GM12891 (cell line): ENCODE data around the gene GAPDH.

ENCODE experiments used
- PAX5 ChIP-seq: IDR thresholded peaks from 2 replicates; pipeline ENCODE4 v1.6.1; 2011; ENCODE audit warnings: low read length, moderate library complexity, mild to moderate bottlenecking; ENCODE audit not compliant: insufficient read depth, severe bottlenecking
- POLR2A ChIP-seq: IDR thresholded peaks from 2 replicates; pipeline ENCODE4 v1.6.1; 2011; ENCODE audit warnings: low read depth, low read length, control low read depth
- POLR2AphosphoS5 ChIP-seq: IDR thresholded peaks from 2 replicates; pipeline ENCODE4 v1.6.1; 2011; ENCODE audit warnings: low read depth, low read length, control low read depth
- POU2F2 ChIP-seq: IDR thresholded peaks from 2 replicates; pipeline ENCODE4 v1.6.1; 2011; ENCODE audit warnings: low read depth, mild to moderate bottlenecking, control low read depth, low read length, moderate library complexity
- SPI1 ChIP-seq: IDR thresholded peaks from 2 replicates; pipeline ENCODE4 v1.6.1; 2011; ENCODE audit warnings: low read depth, low read length, control low read depth
- TAF1 ChIP-seq: IDR thresholded peaks from 2 replicates; pipeline ENCODE4 v1.6.1; 2011; ENCODE audit warnings: low read depth, low read length, control low read depth

DNA sequence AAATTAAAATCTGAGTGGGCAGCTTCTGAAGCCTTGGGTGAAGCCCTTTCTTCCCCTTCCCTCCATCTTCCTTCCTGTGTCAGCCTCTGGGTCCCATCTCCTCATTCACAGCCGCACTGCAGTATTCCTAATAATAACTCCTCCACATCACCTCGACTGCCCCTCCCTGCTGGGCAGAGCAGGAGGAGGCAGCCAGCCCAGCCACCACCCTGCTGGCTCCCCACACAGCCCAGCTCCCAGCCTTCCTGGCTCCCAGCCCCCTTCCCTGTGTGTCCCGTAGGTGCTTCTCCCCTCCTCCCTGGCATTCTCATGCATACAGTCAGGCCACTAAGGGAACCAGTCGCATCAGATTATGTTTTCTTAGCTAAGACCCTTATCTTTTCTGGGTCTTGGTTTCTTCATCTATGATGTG lies 17.8 kb downstream of the GAPDH start:
- TF ChIP-seq POLR2A (no peak), POLR2AphosphoS5 (no peak), TAF1 (no peak), POU2F2 (no peak), SPI1 (no peak), PAX5 (no peak)
